ENCODE results near the gene TNFRSF19. TPM values are rescaled to one million over a fixed set of nuclear protein-coding genes. Genes with fewer than 3 reads are reported as not detected.
"Not testable (repeated sequence)": the region's sequence is repeated elsewhere in the genome, so short reads cannot be mapped to it uniquely, and the experiment has no call there.

Gene TNFRSF19
- total RNA-seq, 1 donor from 2014 or later = 0.15 TPM

- intact Hi-C loops (cut with micrococcal nuclease) = no loop called here
Observed at GRCh38 chr13:23652909-23653726, 82.9 kb downstream of the TNFRSF19 start.

- intact Hi-C loops (cut with micrococcal nuclease) = no loop called here
Observed at GRCh38 chr13:23654111-23655110, 84.2 kb downstream of the TNFRSF19 start.

GRCh38 chr13:23655321-23655720 lies 85.1 kb downstream of the TNFRSF19 start:
- intact Hi-C loops (cut with micrococcal nuclease) = no loop called here

- intact Hi-C loops (cut with micrococcal nuclease) = no loop called here
Observed at GRCh38 chr13:23656637-23657371, 86.6 kb downstream of the TNFRSF19 start.

- intact Hi-C loops (cut with micrococcal nuclease) = no loop called here
Observed at GRCh38 chr13:23658929-23659541, 88.8 kb downstream of the TNFRSF19 start.

- intact Hi-C loops (cut with micrococcal nuclease) = no loop called here
Observed at GRCh38 chr13:23660249-23660648, 90.0 kb downstream of the TNFRSF19 start.

GRCh38 chr13:23666582-23666981 lies 96.4 kb downstream of the TNFRSF19 start:
- intact Hi-C loops (cut with micrococcal nuclease) = loop anchor here (5.0 kb wide), 1 partner anchor 206 kb away; no protein-coding TSS in a partner anchor

GRCh38 chr13:23667750-23668149 lies 97.5 kb downstream of the TNFRSF19 start:
- intact Hi-C loops (cut with micrococcal nuclease) = loop anchor here (5.0 kb wide), 1 partner anchor 205 kb away; no protein-coding TSS in a partner anchor

GRCh38 chr13:23668562-23668961 lies 98.3 kb downstream of the TNFRSF19 start:
- intact Hi-C loops (cut with micrococcal nuclease) = loop anchor here (5.0 kb wide), 1 partner anchor 204 kb away; no protein-coding TSS in a partner anchor

GRCh38 chr13:23670793-23671192 lies 100.6 kb downstream of the TNFRSF19 start:
- intact Hi-C loops (cut with micrococcal nuclease) = no loop called here

GRCh38 chr13:23671377-23671776 lies 101.2 kb downstream of the TNFRSF19 start:
- intact Hi-C loops (cut with micrococcal nuclease) = no loop called here

GRCh38 chr13:23671897-23672296 lies 101.7 kb downstream of the TNFRSF19 start:
- intact Hi-C loops (cut with micrococcal nuclease) = no loop called here

- intact Hi-C loops (cut with micrococcal nuclease) = no loop called here
Observed at GRCh38 chr13:23672616-23673015, 102.4 kb downstream of the TNFRSF19 start.

GRCh38 chr13:23673354-23673753 lies 103.1 kb downstream of the TNFRSF19 start:
- intact Hi-C loops (cut with micrococcal nuclease) = no loop called here

GRCh38 chr13:23673867-23674605 lies 103.8 kb downstream of the TNFRSF19 start:
- intact Hi-C loops (cut with micrococcal nuclease) = no loop called here

GRCh38 chr13:23674795-23675640 lies 104.8 kb downstream of the TNFRSF19 start:
- intact Hi-C loops (cut with micrococcal nuclease) = no loop called here

- intact Hi-C loops (cut with micrococcal nuclease) = not testable (repeated sequence)
Observed at GRCh38 chr13:23677679-23678288, 107.6 kb downstream of the TNFRSF19 start.

- intact Hi-C loops (cut with micrococcal nuclease) = no loop called here
Observed at GRCh38 chr13:23678795-23679194, 108.6 kb downstream of the TNFRSF19 start.

GRCh38 chr13:23679220-23679619 lies 109.0 kb downstream of the TNFRSF19 start:
- intact Hi-C loops (cut with micrococcal nuclease) = no loop called here

All from T-helper 1 cell treated with Interleukin-12 subunit alpha and Interleukin-12 subunit beta and Interleukin-4 antibody, amounts not matched to agents 30 ng/mL and 1 ng/mL, for 36 hours (primary cell).